Epithelial cell of prostate (primary cell): ENCODE results near the gene PIK3R2.
"Not testable (repeated sequence)": the region's sequence is repeated elsewhere in the genome, so short reads cannot be mapped to it uniquely, and the experiment has no call there.

ENCODE experiments used
- DNase-seq: peaks from one replicate; pipeline ENCODE4 v3.0.0-alpha.2; 2011; ENCODE audit warnings: low read depth, low spot score
- H3K27ac ChIP-seq: fragments of 450-650 bp; 2 replicates; pipeline ENCODE4 v1.5.1; 2017; ENCODE audit warnings: mild to moderate bottlenecking

The PIK3R2 gene

GRCh38 chr19:18196511-18196845 lies 43.5 kb downstream of the PIK3R2 start:
- H3K27ac ChIP-seq = no peak overlapping the region
- no peak for DNase-seq

GRCh38 chr19:18197306-18197705 lies 44.3 kb downstream of the PIK3R2 start:
- no peak for DNase-seq
- no peak overlapping the region for H3K27ac ChIP-seq

DNA sequence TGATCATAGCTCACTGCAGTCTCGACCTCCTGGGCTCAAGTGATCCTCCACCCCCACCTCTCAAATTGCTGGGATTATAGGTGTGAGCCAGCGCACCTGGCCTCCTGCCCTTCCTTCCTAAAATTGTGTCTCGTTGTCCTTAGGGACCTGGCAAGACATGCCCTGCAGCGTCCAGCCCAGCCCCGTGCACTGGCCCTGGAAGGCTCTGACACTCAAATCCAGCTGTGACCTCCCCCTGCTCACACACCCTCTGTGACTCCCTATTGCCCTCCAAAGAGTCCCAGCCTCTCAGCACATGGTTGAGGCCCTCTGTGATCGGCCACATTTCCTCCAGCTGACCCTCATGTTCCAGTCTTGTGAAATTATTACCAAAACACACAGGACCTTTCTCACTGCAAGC lies 45.0 kb downstream of the PIK3R2 start:
- DNase-seq = no peak
- H3K27ac ChIP-seq = no peak overlapping the region

GRCh38 chr19:18198374-18198773 lies 45.4 kb downstream of the PIK3R2 start:
- H3K27ac ChIP-seq = no peak overlapping the region
- no peak for DNase-seq

DNA sequence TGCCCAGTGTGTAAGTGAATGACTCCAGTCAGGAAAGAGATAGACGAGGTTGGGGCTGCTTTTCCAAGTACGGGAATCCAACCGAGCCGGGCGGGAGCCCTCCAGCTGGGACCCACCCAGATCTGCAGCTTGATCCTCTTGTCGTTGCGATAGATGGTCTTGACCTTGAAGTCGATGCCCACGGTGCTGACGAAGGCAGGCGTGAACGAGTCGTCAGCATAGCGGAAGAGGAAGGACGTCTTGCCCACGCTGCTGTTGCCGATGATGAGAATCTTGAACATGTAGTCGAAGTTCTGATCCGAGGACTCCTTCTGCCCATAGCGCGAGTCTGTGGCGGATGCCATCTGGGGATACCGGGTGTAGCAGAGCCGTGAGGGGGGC lies 49.4 kb downstream of the PIK3R2 start:
- H3K27ac ChIP-seq = no peak overlapping the region
- DNase-seq = no peak

DNA sequence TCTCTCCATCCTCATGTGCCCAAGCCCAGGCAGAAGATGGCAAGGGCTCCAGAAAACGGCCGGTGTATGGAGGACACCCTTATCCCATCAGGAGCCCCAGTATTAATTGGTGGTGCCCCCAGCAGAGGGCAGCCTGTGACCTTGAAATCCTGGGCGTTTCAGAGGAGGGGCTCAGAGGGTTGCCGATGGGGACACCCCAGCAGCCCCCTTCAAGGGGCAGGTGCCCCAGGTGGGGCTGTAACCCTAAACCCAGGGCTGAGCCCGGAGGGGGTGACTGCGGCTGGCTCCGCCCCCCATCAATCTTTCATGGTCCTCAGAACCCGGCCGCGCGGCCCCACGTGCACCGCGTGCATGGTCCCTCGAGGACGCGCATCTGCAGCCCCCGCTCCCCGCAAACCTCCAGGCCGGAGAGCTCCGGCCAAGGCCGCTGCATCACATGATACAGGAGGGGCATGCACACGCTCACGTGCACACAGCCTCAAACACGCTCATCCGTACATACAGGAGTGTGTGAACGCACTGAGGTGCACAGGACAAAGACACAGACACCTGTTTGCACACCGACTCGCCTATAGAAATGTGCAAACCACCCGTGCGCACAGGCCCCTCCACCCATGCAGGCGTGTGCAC lies 49.9 kb downstream of the PIK3R2 start:
- no peak for DNase-seq
- H3K27ac ChIP-seq = no peak overlapping the region

DNA sequence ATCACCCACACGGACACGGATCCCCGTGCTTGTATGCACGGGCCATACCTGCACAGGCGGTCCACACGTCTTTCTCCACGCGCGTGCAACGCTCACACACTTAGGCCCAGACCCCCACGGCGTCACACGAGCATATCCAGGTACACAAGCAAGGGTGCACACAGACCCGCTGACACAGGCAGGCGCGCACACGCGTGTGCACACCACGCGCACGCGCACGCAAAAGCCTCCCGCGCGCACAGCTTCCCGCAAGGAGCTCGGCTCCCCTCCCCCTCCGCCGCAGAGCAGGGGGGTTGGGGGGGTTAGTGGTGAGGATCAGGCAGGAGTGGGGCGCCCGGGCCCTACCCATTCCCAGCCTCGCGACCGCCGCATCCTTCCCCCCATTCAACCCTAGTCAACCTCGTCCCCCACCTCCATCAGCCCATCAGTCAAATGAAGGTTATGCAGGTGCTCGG lies 50.5 kb downstream of the PIK3R2 start:
- no peak overlapping the region for H3K27ac ChIP-seq
- DNase-seq = no peak

DNA sequence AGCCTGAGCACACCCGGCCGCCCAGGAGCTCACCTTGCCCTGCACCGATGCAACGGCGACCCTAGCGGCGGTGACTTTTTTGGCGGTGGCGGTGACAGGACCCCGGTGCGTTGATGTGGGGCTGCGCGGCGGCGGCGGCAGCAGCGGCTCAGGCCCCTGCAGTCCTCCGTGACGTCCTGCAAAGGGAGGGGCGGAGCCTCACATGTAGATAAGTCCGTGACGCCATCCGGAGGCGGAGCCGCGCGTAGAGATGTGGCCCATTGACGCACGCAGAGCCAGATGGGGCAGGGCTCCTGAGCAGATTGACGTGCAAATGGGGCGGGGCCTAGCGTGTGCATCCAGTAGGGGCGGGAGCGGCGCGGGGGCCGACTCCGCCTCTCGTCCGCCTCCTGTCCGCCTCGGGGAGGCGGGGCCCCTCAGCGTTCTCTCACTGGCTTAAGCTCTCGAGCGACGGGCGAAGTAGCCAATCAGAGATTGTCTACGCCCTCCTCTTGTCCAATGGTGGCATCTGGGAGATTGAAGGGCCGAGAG lies 51.0 kb downstream of the PIK3R2 start, which contains the start of gene RAB3A:
Gene RAB3A, minus strand, starts transcription at position 180 of the 531 bp plus-strand sequence. CDS start 1,302 bp downstream, outside the sequence.
- peak; percentile 99 for DNase-seq
- peak within 1 kb of the TSS; percentile 59 for H3K27ac ChIP-seq

DNA sequence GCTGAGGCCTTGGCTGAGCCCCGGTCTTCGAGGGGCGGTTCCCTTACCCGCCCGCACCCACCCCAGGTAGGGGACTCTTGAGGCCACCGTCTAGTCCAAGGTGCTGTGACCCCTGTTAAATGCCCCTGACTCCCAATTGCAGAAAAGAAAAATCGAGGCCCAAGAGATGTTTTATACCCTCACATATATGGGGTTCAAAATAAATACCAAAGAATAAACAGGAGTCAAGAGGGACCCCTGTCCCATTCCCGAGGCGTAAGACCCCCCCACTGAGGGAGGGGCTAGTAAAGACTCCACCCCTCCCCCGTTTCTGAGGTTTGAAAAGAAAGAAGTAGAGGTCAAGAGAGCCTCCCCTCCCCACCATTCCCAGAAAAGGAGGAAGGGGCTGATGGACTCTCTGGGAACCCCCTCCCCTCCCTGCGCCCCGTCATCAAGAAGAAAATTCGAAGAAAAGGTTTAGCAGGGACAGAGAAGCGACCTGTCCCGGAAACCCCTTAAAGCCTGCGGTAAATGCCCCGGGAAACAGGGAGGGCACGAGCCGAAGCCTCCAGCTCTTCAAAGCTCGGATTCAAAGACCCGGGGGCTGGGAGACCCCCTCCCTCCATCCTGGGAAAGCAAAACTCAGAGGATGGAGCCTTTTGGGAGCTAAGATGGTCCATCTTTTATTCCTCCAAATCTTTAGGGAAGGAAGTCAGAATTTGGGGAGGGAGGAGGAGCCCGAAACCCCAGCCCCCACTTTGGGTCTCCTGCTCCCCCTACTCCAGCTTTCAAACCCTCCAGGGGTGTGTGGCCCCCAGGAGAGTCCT lies 51.6 kb downstream of the PIK3R2 start:
- H3K27ac ChIP-seq = peak overlapping the region; percentile 59
- no peak for DNase-seq

DNA sequence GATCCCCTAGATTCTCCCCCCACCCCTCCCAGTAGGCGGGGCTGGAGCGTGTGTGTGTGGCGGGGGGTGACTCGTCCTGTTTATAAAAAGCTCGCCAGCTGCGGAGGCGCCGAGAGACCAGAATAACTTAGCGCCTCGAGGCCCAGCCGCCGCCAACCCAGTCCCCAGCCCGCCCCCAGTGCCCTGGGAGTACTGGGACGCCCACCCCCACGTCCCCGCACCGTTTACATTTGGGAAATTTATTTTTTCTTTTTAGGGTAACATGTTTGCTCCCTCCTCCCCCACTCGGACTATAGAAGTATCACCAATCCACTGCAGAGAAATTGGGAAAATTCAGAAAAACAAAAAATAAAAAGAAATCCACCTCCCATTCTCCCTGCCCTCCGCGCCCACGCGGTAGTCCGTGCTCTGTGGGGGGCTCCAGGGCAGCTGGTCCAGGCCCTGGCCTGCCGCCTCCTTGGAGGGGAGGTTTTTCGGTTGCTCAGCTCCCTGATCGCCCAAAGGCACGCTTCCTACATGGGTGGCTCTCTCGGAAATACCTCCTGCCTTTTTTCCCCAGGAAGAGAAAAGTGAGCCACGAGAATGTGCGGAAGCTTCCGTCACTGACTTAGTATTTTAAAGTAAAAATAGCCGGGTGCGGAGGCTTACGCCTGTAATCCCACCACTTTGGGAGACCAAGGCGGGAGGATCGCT lies 52.4 kb downstream of the PIK3R2 start:
- H3K27ac ChIP-seq = peak overlapping the region; percentile 59
- DNase-seq = no peak

DNA sequence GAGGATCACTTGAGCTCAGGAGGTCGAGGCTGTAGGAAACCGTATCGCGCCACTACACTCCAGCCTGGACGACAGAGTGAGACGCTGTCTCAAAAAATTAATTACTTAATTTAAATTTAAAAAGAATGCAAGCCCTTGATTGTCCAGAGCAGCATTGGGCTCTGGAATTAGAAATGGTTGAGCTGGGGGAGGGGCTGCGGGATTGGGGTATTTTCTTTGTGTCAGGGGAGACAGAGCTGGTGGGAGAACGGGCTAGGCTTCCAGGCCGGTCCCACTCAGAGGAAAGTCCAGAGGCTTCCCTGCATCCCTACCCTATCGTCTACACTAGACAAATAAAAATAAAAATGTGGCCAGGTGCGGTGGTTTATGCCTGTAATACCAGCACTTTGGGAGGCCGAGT lies 53.1 kb downstream of the PIK3R2 start:
- no peak overlapping the region for H3K27ac ChIP-seq
- DNase-seq = no peak

- H3K27ac ChIP-seq = no peak overlapping the region
- DNase-seq = no peak
Measured at GRCh38 chr19:18208098-18208951, 55.4 kb downstream of the PIK3R2 start.

DNA sequence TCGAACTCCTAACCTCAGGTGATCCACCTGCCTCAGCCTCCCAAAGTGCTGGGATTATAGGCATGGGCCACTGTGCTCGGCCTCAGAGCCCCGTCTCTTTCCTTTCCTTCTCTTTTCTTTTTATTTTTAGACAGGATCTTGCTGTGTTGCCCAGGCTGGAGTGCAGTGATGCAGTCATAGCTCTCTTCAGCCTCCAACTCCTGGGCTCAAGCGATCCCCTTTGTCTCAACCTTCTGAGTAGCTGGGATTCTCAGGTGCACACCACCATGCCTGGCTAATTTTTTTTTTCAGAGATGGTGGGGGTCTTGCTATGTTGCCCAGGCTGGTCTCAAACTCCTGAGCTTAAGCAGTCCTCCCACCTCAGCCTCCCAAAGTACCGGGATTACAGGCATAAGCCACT lies 56.9 kb downstream of the PIK3R2 start:
- not testable (repeated sequence) for H3K27ac ChIP-seq, DNase-seq

- no peak for DNase-seq
- H3K27ac ChIP-seq = no peak overlapping the region
Measured at GRCh38 chr19:18211683-18212082, 58.7 kb downstream of the PIK3R2 start.

DNA sequence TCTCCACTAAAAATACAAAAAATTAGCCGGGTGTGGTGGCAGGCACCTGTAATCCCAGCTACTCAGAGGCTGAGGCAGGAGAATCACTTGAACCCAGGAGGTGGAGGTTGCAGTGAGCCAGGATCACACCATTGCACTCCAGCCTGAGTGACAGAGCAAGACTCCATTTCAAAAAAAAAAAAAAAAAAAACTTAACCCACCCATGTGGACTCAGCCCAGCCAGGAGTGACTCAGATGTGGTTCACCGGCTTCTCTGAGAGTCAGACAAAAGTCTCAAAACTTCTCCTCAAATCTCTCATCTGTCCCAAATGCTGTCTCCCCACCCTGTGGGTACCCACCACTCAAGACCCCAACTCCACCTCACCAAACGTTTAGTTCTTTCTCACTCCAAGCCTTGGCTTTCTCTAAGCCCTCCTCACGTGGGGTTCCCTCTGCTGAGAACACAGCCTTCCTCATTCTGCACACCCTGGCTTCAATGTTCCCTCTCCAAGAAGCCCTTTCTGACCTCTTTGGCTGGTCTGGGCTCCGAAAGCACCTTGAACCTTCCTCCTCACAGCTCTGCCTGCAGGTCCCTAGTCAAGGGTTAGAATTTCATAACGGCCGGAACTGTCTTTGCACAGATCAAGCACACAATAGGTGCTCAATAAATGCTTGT lies 61.9 kb downstream of the PIK3R2 start:
- DNase-seq = no peak
- no peak overlapping the region for H3K27ac ChIP-seq

DNA sequence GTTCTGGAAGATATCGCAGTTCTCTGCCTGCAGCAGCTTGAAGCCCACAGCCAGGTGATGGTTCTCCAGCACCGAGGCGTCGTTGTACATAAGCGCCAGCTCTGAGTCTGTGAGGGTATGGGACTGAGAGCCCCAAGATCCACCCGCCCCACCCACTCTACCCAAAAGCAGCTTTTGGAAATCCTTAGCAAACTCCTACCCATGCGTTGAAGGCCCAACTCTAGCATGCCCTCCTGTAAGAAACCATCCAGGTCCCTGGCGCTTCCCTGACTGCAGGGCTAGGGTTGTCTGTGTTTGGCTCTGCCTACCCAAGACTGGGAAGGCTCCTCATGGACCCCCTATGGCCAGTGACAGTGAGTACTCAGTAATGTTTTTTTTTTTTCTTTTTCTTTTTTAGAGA lies 63.8 kb downstream of the PIK3R2 start:
- H3K27ac ChIP-seq = no peak overlapping the region
- no peak for DNase-seq

- H3K27ac ChIP-seq = no peak overlapping the region
- no peak for DNase-seq
Measured at GRCh38 chr19:18218159-18218558, 65.2 kb downstream of the PIK3R2 start.

DNA sequence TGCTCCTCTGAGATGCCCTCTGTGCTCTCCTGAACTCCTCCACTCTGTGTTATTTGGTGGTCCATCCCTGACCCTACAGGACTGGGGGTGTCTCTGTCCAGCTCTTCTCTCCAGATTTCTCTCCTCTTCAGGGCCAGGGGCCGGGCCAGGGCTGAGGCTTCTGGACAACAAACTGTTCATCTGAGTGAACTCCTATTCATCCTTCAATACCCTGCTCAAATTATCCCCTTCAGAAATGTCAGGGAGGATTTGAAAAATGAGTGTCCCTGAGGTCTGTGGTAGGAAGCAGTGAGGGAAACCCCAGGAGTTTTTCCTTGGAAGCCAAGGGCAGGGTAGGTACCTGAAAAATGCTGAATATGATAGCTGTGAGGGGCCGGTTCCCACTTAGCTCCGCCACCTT lies 65.6 kb downstream of the PIK3R2 start:
- no peak for DNase-seq
- no peak overlapping the region for H3K27ac ChIP-seq
